Measurements from ENCODE around the gene CYP21A2.
A peak's percentile ranks its signal among the peaks of the same experiment; 100 is the strongest.
"Not testable (repeated sequence)": the region's sequence is repeated elsewhere in the genome, so short reads cannot be mapped to it uniquely, and the experiment has no call there.

The CYP21A2 gene

DNA sequence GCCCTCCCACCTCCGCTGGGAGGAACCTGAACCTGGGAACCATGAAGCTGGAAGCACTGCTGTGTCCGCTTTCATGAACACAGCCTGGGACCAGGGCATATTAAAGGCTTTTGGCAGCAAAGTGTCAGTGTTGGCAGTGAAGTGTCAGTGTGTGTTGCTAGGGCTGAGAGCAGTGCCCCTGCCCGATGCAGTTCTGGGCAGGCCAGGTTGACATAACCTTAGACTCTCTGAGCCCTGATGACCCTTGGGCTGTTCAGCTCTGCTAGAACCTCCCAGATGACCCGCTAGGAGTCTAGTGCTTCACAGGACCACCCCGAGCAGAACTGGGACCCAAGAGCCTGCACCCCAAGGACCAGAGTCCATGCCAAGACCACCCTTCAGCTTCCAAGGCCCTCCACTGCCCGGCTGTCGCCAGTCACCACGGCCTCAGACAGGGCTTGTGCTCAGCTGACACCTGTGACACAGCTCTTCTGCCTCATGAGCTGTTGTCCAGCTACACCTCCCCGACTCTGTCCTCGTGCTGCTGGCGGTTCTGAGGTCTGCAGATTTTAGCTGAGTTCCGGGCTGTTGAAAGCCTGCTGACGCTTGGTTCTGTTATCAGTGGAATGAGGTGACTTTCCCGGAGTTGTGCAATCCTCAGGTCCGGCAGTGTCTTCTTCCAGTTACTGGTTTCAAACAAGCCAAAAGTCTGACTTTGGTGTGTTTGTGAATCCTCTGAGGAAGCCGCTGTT, 2.8 kb upstream of the CYP21A2 start:
- not testable (repeated sequence) for DNase-seq

DNA sequence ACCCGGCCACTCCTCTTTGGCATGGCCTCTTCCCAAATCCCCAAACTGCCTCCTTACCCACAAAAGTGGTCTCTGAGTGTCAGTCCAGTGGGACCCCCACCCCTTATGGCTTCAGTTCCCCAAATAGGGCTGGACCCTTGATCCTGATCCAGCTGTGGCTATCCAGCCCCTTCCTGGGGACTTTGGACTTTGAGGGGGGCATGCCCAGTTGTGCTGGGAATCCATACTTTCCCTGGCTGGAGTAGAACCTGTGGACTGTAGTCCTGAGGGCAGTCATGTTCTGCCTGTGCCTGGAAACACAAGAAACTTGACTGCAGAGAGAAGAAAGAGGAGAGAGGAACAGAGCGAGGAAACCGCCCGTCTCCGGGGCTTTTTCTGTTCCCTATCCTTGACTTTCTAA, 1.1 kb upstream of the CYP21A2 start:
- DNase-seq = not testable (repeated sequence)

DNA sequence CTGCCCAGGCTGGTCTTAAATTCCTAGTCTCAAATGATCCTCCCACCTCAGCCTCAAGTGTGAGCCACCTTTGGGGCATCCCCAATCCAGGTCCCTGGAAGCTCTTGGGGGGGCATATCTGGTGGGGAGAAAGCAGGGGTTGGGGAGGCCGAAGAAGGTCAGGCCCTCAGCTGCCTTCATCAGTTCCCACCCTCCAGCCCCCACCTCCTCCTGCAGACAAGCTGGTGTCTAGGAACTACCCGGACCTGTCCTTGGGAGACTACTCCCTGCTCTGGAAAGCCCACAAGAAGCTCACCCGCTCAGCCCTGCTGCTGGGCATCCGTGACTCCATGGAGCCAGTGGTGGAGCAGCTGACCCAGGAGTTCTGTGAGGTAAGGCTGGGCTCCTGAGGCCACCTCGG, 663 bp downstream of the CYP21A2 start:
- not testable (repeated sequence) for DNase-seq

DNA sequence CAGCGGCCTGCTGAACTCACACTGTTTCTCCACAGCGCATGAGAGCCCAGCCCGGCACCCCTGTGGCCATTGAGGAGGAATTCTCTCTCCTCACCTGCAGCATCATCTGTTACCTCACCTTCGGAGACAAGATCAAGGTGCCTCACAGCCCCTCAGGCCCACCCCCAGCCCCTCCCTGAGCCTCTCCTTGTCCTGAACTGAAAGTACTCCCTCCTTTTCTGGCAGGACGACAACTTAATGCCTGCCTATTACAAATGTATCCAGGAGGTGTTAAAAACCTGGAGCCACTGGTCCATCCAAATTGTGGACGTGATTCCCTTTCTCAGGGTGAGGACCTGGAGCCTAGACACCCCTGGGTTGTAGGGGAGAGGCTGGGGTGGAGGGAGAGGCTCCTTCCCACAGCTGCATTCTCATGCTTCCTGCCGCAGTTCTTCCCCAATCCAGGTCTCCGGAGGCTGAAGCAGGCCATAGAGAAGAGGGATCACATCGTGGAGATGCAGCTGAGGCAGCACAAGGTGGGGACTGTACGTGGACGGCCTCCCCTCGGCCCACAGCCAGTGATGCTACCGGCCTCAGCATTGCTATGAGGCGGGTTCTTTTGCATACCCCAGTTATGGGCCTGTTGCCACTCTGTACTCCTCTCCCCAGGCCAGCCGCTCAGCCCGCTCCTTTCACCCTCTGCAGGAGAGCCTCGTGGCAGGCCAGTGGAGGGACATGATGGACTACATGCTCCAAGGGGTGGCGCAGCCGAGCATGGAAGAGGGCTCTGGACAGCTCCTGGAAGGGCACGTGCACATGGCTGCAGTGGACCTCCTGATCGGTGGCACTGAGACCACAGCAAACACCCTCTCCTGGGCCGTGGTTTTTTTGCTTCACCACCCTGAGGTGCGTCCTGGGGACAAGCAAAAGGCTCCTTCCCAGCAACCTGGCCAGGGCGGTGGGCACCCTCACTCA, 1.4 kb downstream of the CYP21A2 start:
- not testable (repeated sequence) for DNase-seq

DNA sequence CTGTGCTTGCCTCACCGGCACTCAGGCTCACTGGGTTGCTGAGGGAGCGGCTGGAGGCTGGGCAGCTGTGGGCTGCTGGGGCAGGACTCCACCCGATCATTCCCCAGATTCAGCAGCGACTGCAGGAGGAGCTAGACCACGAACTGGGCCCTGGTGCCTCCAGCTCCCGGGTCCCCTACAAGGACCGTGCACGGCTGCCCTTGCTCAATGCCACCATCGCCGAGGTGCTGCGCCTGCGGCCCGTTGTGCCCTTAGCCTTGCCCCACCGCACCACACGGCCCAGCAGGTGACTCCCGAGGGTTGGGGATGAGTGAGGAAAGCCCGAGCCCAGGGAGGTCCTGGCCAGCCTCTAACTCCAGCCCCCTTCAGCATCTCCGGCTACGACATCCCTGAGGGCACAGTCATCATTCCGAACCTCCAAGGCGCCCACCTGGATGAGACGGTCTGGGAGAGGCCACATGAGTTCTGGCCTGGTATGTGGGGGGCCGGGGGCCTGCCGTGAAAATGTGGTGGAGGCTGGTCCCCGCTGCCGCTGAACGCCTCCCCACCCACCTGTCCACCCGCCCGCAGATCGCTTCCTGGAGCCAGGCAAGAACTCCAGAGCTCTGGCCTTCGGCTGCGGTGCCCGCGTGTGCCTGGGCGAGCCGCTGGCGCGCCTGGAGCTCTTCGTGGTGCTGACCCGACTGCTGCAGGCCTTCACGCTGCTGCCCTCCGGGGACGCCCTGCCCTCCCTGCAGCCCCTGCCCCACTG, 2.3 kb downstream of the CYP21A2 start:
- not testable (repeated sequence) for DNase-seq

DNA sequence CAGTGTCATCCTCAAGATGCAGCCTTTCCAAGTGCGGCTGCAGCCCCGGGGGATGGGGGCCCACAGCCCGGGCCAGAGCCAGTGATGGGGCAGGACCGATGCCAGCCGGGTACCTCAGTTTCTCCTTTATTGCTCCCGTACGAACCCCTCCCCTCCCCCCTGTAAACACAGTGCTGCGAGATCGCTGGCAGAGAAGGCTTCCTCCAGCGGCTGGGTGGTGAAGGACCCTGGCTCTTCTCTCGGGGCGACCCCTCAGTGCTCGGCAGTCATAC, 2.8 kb downstream of the CYP21A2 start:
- not testable (repeated sequence) for DNase-seq

DNA sequence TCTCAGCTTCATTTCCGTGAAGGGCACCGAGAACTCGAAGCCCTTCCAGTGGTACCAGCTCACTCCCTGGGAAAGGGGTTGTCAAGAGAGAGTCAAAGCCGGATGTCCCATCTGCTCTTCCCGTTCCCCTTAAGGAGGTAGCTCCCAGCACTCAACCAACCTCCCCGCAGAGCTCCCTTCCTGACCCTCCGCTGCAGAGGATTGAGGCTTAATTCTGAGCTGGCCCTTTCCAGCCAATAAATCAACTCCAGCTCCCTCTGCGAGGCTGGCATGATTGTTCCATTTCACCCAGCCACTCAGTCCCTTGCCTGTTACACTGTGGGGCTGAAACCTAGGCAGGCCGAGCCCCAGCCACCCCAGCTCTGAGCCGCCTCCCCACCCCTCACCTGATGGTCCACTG, 3.2 kb downstream of the CYP21A2 start:
- DNase-seq = not testable (repeated sequence)

DNA sequence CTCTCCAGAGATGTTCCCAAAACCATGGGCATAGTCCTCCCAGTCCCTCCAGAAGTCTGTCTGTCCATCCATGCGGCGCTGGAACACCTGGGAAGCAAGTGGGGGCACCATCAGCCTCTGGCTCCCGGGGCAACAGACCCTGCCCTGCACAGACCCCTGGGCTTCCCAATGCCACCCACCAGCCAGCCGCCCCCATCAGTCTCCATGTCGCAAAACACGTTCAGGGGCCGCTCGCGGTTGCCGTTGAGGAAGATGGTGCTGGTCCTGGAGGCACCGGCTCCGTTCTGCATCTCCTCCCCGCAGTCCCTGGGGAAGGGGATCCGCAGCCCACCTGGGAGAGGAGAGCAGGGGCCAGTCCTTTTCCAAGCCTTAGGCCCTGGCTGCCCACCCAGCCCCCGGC, 4.1 kb downstream of the CYP21A2 start:
- DNase-seq = not testable (repeated sequence)

DNA sequence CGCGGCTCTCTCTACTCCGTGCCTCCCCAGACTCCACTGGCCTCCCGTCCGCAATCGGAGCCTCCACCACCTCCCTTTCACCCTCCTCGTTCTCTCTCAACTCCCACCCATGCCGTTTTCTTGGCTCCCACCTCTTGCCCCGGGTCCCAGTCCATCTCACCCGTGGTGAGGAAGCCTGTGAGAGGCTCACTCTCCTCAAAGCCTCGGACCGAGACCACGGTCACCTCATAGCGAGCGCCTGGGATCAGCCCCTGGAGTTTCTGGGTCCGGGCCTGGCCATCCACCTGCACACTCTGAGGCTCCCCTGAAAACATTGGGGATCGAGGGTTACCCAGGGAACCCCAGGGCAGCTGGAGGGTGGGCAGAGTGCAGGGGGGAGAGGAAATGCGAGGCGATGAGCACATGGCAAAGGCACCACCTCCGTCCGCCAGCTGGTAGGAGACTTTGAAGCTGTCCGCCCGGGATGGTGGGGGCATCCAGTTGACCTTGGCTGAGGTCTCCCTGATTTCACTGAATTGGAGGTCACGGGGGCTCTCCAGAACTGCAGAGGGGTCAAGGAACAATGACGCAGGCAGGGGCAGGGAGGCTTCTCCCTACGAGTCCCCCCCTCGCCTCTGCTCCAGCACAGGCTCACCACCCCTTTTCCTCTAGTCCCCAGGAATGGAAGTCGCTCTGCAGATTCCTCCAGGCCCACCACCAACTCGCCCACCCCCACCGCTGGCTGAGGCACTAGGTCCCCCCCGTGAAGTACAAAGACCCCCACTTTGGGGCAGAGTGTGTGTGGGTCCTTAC, 5.6 kb downstream of the CYP21A2 start:
- not testable (repeated sequence) for DNase-seq

DNA sequence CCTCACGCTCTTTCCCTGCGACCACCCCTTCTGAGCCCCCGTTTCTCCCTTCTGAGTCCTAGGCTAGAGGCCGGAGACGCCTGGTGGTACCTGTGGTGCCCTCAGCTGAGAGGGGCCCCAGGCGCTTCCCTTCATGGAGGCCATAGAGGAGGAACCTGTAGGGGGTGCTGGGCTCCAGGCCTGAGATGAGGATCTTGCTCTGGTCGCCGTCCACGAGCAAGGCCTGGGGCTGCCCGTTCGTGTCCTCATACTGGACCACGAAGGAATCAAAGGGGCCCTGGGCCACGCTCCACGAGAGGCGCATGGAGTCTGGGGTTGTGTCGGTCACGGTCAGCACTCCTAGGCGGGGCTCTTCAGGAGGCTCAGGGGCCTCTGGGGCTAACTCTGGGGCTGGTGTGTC, 6.7 kb downstream of the CYP21A2 start:
- not testable (repeated sequence) for DNase-seq

DNA sequence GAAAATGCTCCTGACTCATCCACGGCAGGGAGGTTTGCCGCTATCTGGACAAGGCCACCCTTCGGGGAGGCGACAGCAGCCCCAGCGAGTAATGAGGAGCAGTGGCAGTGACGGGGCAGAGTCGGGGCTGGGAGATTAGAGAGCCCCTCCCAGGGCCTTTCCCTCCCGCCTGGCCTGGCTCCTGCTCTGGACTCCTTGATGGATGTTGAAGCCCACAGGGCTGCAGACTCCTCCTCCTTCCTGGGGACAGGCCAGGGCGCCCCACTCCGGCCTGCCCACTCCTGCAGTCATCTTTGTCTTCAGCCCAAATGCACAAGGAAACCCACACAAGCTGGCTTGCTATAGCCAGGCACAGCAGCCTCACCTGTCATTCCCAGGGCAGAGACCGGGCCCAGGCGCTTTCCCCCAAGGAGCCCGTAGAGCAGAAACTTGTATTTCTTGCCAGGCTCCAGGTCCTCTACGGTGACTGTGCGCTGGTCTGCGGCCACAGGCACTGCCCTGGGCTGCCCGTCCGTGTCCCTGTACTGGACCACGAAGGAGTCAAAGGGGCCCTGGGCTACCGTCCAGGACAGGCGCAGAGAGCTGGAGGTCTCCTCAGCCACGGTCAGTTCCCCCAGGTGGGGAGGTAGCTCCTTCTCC, 7.7 kb downstream of the CYP21A2 start:
- DNase-seq = no peak

DNA sequence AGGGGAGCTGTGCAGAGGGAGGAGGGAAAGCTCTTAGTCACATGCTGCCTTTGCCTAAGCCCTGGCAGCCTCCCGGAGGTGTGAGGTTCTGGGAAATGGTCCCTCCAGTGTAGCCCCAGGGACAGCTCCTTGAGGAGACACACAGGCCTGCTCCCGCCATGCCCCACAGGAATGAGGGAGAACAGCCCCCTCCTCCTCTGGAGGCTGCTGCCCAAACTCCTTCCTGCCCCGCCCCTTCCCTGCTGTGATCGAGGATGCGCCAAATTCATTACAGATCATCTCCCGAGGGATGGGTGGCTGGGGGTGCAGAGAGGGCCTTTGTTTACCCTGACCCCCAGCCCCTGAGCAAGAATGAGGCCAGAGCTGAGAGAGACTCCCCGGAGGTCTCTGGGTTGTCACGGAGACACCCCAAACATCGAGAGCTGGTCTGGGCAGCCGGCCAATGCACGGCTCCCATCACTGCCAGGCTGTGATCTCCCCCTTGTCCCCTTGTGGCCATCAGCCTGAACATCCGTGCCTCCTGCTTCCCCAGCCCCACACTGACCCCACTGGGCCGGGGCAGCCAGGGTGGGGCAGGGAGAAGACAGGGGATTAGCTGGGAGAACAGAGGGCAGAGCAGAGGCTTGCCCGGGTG, 8.4 kb downstream of the CYP21A2 start:
- no peak for DNase-seq

DNA sequence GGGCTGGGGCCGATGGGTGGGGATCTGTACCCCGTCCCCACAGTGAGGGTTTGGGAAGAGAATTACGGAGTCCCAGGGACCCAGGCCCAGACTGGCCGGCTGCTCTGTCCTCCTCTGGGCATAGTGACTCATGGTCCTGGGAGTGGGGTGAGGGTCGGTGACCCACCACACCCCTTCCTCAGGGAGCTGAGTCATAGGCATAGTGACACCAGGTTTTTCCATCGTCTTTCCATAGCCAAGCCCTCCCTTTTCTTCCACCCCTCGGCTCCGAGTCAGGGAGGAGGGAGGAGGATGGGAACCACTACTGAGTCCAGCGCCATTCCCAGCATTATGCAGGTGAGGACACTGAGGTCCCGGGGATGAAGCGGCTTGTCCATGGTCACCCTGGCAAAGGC, 8.9 kb downstream of the CYP21A2 start:
- no peak for DNase-seq

DNA sequence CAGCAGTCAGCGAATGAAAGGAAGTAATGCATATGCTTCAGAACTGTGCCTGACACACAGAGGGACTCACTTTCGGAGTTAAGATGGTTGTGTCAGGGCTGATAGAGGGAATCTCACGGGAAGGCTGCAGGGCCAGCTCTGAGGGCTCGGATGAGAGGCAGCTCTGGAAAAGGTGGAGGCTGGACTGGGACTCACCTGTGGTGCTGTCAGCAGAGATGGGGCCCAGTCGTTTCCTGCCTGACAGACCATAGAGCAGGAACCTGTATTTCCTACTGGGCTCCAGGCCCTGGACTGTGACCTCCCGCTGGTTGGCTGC, 9.3 kb downstream of the CYP21A2 start:
- no peak for DNase-seq

DNA sequence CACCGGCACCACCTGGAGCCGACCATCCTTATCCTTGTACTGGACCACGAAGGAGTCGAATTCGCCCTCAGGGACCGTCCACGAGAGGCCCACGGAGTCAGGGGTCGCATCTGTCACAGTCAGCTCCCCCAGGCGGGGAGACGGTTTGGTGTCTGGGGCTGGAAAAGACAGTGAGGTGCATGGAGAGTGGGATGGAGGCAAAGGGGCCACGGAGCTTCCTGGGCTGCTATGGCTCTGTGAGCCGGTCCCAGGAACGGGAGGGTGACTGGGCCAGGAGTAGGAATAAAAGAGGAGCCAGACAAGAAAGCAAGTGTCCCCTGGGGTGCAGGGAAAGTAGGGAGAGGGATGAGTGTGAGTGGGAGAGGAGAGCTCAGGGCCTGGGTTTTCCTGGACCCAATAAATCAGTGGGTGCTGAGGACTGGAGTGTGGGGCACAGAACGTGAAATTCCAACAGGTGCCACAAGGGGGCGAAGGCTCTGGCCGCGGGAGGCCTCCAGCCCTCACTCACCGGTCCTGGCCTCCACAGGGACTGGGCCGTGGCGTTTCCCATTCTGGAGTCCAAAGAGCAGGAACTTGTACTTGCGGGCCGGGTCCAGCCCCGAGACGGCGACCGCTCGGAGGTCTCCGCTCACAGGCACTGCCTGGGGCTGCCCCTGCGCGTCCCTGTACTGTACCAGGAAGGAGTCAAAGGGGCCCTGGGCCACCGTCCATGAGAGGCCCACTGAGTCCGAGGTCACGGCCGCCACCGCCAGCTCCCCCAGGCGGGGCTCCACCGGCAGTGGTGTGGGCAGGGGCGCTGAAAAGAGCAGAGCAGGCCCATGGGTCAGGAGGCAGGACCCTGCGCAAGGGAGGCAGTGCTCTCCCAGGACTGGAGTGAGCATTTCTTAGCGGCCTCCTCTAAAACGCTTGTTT, 9.9 kb downstream of the CYP21A2 start:
- peak in 1 of 2 experiments; percentile 21 for DNase-seq

DNA sequence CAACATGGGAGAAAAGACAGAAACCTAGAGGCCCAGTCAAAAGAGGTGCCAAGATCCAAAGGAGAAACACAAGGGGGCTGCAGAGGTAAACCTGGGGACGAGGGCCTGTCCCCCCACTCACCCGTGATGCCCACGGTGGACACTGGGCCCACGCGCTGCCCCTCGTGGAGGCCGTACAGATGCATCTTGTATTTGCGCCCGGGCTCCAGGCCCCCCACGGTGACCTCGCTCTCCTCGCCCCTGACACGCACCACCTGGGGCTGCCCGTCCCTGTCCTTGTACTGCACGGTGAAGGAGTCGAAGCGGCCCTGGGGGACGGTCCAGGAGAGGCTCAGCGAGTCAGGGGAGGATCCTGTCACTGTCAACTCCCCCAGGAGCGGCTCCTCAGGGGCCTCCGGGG, 10.9 kb downstream of the CYP21A2 start:
- not testable (repeated sequence) for DNase-seq

DNA sequence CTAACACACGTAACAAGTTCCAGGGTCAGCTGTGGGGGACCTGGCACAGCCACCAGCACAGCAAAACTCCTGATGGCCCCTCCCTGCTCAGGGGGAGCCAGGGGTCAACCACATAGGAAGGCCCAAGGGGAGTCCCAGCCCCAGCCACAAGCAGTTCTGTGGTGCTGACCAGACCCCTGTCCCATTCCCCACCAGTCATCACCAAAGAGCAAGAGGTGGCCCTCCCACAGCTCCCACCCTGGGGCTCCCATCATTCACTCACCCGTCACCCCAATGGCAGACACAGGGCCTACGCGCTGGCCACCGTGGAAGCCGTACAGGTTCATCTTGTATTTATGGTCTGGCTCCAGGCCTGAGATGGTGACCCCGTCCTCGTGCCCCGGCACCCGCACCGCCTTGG, 11.5 kb downstream of the CYP21A2 start:
- DNase-seq = not testable (repeated sequence)

DNA sequence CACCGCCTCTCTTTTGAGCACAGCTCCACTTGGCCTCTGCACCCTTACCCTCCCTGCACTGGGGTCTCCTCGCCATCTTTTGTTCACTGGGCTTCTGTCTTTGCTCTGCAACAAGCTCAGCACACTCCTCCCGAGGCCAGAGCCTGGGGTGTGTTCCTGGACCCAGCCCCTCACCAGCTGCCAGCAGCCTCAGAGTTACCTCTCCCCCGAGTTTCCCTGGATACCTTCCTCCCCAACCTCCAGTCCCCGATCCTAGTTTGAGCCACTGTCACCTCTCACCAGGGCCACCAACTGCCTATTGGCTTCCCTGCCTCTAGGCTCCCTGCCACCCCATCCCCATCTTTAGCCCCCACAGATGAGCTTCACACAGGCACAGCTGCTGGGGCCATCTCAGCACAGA, 12.3 kb downstream of the CYP21A2 start:
- DNase-seq = no peak

DNA sequence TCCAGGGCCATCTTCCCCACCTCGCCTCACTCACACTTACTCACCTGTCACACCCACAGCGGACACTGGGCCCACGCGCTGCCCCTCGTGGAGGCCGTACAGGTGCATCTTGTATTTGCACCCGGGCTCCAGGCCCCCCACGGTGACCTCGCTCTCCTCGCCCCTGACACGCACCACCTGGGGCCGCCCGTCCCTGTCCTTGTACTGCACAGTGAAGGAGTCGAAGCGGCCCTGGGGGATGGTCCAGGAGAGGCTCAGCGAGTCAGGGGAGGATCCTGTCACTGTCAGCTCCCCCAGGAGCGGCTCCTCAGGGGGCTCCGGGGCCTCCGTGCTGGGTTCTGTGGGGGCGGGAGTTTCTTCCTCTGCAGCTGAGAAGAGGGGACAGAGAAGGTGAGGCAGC, 14.4 kb downstream of the CYP21A2 start:
- not testable (repeated sequence) for DNase-seq

DNA sequence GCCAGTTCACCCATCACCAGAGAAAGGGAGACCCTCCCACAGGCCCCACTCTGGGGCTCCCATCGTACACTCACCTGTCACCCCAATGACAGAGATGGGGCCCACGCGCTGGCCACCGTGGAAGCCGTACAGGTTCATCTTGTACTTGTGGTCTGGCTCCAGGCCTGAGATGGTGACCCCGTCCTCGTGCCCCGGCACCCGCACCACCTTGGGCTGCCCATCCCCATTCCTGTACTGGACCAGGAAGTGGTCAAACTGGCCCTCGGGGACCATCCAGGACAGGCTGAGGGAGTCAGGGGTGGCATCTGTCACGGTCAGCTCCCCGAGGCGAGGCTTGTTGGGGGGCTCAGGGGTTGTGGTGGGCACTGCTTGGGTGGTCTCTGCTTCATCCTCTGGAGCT, 15.1 kb downstream of the CYP21A2 start:
- not testable (repeated sequence) for DNase-seq

DNA sequence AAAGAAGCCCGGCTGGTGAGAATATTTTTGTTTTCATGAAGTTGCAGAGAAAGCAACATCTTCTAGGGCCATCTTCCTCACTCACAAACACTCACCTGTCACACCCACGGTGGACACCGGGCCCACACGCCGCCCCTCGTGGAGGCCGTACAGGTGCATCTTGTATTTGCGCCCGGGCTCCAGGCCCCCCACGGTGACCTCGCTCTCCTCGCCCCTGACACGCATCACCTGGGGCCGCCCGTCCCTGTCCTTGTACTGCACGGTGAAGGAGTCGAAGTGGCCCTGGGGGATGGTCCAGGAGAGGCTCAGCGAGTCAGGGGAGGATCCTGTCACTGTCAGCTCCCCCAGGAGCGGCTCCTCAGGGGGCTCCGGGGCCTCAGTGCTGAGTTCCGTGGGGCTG, 17.5 kb downstream of the CYP21A2 start:
- not testable (repeated sequence) for DNase-seq

All from SHP77 (cell line).